Effector memory CD4-positive, alpha-beta T cell (primary cell): ENCODE data around the gene TPM2.

Source experiments
- DNase-seq, 3 donors: peaks; one replicate each; pipeline ENCODE4 v3.0.0-alpha.2; 2020
- H3K27ac ChIP-seq: 2 replicates; pipeline ENCODE4 v1.7.0; 2013; ENCODE audit warnings: mild to moderate bottlenecking, low read length, moderate library complexity; ENCODE audit not compliant: insufficient read depth, poor library complexity, severe bottlenecking
- H3K27me3 ChIP-seq: replicated peaks from 2 replicates; pipeline ENCODE4 v1.7.0; 2013; ENCODE audit warnings: mild to moderate bottlenecking, low read length; ENCODE audit not compliant: insufficient read depth, control insufficient read depth, poor library complexity, severe bottlenecking
- H3K36me3 ChIP-seq: 2 replicates; pipeline ENCODE4 v1.7.0; 2013; ENCODE audit warnings: mild to moderate bottlenecking, low read length, moderate library complexity; ENCODE audit not compliant: control insufficient read depth, insufficient read depth
- H3K4me1 ChIP-seq: 2 replicates; pipeline ENCODE4 v1.7.0; 2013; ENCODE audit warnings: low read length, mild to moderate bottlenecking; ENCODE audit not compliant: control insufficient read depth, insufficient read depth, poor library complexity, severe bottlenecking
- H3K4me3 ChIP-seq: 2 replicates; pipeline ENCODE4 v1.7.0; 2013; ENCODE audit warnings: low read length, low read depth, mild to moderate bottlenecking; ENCODE audit not compliant: insufficient read depth, poor library complexity, severe bottlenecking
- H3K9me3 ChIP-seq: 2 replicates; pipeline ENCODE4 v1.7.0; 2013; ENCODE audit warnings: mild to moderate bottlenecking, low read length, moderate library complexity; ENCODE audit not compliant: control insufficient read depth

The TPM2 gene

DNA sequence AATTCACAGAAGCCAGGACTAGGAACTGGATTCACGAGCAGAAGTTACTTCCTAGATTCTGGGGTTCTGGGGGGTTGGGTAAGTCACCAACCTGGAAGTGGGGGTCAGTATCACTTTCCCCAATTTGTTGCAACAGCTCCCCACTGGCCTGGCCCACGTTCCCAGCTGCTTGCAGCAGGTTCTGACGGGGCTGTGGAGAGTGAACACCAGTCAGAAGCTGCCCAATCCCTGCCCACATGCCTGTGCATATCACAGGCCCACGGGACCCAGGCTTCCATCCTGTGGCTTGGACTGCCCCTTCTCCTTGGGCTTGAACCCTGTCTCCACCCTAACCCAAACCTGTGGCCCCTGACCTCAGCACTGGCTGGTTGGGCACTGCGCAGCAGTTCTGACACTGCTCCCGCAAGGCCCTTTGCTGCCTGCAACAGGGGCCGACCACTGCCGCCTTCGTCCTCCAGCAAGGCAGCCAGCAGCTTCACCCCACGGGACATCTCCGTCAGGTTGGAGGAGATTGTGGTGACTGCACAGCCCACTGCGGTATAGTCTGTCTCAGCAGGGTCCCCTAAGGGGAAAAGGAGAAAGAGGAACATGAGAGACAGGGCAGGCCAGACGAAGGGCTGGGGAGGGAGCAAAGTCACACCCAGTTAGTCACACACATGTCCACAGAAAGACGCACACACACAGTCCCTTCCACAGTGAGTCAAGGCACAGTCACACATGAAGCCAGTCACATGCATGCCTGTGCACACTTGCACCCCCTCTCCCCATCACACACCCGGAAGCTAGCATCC lies 29.2 kb upstream of the TPM2 start:
- Histone ChIP-seq H3K4me3 (no peak overlapping the region), H3K36me3 (peaks cover 100% of the 10 kb centered on the region), H3K27me3 (no peaks in the 10 kb centered on the region), H3K9me3 (no peaks in the 10 kb centered on the region), H3K27ac (no peak overlapping the region), H3K4me1 (no peaks in the 10 kb centered on the region)
- no peak for DNase-seq

DNA sequence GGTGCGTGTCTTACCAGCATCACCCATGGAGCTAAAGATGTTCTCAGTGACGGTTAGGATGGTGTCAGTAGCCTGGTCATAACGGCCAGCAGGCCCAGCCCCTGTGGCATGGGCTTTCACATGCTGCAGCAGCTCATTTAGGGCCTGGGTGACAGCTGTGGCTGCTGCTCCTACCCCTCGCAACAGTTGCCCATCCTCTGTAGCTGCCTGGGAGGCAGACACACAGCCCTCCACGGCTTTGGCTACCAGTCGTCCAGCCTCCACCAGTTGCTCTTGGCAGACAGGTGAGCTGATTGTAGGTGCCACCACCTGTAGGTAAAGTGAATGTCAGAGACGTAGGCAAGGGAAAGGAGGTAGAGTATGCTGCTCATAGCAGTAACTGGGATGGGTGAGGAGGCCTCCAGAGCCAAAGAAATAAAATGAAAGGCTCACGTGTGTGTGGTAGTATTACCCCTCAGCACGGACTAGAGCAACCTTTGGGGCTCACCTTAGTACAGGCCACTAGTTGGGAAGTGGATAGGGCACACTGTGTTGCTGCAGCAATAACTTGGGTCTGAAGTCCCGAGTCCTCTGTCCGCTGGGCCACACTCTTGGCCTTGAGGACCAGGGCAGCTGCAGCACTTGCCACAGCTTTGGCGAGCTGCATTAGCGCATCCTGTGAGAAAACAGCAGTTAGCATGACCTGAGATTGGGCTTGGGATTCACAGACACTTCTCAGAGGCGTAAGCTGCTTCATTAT lies 27.6 kb upstream of the TPM2 start:
- no peaks in the 10 kb centered on the region for H3K27me3 ChIP-seq
- no peak overlapping the region for H3K27ac ChIP-seq
- H3K4me1 ChIP-seq, result no peaks in the 10 kb centered on the region
- H3K36me3 ChIP-seq, result peaks cover 100% of the 10 kb centered on the region
- no peak overlapping the region for H3K4me3 ChIP-seq
- no peak for DNase-seq
- no peaks in the 10 kb centered on the region for H3K9me3 ChIP-seq

DNA sequence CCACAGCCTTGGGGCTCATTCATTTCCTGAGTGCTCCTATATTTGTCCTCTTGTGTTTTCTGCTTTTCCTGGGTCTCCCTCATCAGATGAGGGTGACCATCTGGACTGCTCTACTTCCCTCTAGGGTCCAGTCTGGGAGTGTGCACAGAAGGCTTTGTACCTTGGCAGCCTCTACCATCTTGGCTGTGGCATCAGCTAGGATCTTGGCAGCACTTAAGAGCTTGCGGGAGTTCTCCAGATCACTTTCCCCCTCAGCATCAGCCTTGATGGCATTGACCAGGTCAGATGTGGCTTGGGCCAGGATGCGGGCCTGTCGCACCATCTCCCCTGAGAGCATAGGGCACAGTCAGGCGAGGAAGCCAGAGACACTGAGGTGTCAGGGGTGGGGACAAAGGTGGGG lies 26.5 kb upstream of the TPM2 start:
- Histone ChIP-seq H3K9me3 (no peaks in the 10 kb centered on the region), H3K27ac (no peak overlapping the region), H3K4me1 (no peaks in the 10 kb centered on the region), H3K36me3 (peaks cover 100% of the 10 kb centered on the region), H3K4me3 (no peak overlapping the region), H3K27me3 (no peaks in the 10 kb centered on the region)
- no peak for DNase-seq

DNA sequence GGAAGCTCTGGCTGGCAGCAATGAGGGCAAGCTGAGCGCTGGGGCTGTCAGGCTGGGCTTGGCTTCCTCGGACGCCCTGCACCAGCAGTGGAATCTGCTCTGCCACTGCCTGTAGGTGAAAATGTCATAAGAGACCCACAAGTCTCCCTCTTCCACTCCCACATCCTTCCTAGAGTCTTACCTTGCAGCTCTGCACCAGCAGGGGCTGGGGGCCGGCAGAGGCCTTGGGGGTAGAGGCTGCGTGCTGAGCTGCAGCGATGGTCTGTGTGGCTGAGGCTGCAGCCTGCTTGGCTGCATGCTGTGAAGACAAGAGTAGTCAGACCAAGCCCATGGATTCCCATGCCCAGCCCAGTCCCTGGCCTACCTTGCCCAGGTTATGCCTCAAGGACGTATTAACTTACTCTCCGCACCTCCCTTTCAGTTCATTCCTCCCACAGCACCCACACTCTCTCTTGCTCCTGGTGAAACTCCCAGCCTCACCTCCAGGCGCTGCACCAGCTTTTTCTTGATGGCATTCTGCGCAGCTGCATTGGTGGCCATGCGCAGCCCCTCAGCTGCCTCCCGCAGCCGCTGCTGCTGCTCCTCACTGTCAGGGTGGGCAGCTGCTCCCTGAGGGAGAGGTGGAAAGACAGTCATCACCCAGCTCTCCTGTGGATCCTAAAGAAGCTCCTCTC lies 25.0 kb upstream of the TPM2 start:
- Histone ChIP-seq H3K4me3 (no peak overlapping the region), H3K27ac (no peak overlapping the region), H3K9me3 (no peaks in the 10 kb centered on the region), H3K27me3 (no peaks in the 10 kb centered on the region), H3K36me3 (peaks cover 99% of the 10 kb centered on the region), H3K4me1 (no peaks in the 10 kb centered on the region)
- no peak for DNase-seq

DNA sequence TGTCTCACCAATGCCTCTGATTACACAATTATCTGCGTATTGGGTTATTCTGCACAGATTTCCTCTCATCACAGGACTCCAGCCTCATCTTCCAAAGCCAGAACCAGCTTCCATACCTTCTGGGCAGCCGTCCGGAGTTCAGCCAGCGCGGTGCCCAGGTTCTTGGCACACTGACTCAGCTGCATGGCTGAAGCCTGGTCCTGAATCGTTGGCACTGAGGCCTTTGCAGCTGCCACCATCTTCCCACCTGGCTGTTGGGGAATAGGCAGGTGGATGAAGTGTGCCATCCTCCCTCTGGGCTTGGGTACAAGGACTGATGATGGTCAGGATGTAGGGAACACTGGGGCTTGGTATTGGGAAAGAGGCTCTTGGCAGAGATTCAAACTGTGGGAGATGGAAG lies 24.4 kb upstream of the TPM2 start:
- Histone ChIP-seq H3K4me1 (no peaks in the 10 kb centered on the region), H3K36me3 (peaks cover 96% of the 10 kb centered on the region), H3K4me3 (no peak overlapping the region), H3K27me3 (no peaks in the 10 kb centered on the region), H3K27ac (no peak overlapping the region), H3K9me3 (no peaks in the 10 kb centered on the region)
- no peak for DNase-seq

DNA sequence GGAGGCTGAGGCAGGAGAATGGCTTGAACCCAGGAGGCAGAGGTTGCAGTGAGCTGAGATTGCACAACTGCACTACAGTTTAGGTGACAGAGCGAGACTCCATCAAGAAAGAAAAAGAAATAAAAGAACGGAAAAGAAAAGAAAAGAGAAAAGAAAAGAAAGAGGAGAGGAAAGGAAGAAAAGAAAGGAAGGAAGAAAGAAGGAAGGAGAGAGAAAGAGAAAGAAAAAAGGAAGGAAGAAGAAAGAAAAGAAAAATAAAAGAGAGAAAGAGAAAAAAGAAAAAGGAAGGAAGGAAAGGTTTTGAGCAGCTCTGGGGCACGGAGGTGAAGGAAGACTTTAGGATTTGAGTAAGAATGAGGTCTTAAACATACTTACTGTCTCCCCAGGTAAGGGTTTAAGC lies 23.9 kb upstream of the TPM2 start:
- Histone ChIP-seq H3K4me1 (no peaks in the 10 kb centered on the region), H3K27ac (no peak overlapping the region), H3K27me3 (no peaks in the 10 kb centered on the region), H3K9me3 (no peaks in the 10 kb centered on the region), H3K4me3 (no peak overlapping the region), H3K36me3 (peaks cover 96% of the 10 kb centered on the region)
- DNase-seq, result no peak

DNA sequence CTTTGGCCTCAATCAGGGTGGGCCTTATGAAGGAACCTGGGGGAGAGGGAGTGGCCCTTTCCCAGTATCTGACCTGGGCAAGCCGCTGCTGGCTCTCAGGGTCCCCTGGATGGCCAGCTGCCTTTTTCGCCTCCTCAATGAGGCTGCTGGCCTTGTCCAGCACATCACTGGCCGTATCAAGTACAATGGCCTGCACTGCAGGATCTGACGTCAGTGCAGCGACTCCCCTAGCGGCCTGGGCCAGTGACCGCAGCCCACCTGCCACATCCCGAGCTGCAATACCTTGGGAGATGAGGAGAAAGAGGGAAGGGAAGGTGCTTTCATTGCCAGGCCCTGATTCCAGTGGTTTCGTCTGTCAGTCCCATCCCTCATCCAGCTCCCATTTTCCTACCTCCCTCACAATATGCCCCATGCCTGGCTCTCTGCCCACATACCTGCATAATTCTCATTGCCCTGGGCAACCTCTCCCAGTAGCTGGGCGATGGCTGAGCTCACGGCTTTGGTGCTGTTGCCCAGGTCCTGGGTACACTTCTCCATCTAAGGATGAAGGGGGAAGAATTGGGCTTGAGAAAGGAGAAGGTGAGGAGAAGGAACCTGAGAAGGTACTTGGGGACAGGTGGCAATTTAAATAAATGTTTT lies 23.2 kb upstream of the TPM2 start:
- Histone ChIP-seq H3K4me3 (no peak overlapping the region), H3K27ac (no peak overlapping the region), H3K4me1 (no peaks in the 10 kb centered on the region), H3K36me3 (peaks cover 96% of the 10 kb centered on the region), H3K9me3 (no peaks in the 10 kb centered on the region), H3K27me3 (no peaks in the 10 kb centered on the region)
- DNase-seq, result no peak

DNA sequence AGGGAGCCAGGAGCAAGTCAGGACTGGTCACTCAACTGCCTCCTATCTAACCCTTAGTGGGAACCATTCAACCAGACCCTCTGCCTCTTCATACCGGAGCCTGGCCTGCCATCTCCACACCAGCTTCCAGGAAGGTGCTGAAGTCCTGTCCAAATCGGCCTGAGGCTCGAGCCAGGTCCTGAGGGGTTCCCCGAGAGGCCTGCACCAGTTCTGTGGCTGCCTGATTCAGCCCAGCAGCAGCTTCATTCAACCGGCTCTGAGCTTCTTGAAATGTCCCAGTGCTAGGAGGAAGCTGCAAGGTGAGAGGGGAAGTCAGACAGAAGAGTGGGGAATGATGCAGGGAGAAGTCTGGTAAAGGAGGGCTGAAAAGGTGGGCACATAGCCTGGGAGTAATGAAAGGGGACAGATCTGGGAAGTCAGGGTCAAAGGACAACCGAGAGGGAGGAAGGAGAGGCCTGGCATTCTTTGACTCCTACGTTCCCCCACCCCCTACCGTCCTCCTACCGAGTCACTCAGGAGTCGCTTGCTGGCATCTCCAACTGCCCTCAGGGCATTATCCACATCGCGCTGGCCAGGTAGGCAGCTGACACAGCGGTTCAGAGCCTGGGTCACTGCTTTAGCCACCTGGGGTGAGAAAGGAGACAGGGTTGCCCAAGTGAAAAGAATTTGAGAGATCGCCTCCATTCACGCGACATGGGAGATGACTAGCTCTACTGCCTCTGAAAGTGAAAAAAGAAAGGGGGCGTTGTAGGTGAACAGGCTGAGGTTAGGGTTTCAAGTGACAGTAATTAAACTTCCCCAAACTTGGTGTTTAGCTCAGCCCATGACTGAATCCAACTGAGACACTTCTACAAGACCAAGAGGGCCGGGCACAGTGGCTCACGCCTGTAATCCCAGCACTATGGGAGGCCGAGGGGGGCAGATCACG lies 22.0 kb upstream of the TPM2 start:
- Histone ChIP-seq H3K9me3 (no peaks in the 10 kb centered on the region), H3K4me1 (no peaks in the 10 kb centered on the region), H3K27ac (no peak overlapping the region), H3K27me3 (no peaks in the 10 kb centered on the region), H3K4me3 (no peak overlapping the region), H3K36me3 (peaks cover 96% of the 10 kb centered on the region)
- no peak for DNase-seq

DNA sequence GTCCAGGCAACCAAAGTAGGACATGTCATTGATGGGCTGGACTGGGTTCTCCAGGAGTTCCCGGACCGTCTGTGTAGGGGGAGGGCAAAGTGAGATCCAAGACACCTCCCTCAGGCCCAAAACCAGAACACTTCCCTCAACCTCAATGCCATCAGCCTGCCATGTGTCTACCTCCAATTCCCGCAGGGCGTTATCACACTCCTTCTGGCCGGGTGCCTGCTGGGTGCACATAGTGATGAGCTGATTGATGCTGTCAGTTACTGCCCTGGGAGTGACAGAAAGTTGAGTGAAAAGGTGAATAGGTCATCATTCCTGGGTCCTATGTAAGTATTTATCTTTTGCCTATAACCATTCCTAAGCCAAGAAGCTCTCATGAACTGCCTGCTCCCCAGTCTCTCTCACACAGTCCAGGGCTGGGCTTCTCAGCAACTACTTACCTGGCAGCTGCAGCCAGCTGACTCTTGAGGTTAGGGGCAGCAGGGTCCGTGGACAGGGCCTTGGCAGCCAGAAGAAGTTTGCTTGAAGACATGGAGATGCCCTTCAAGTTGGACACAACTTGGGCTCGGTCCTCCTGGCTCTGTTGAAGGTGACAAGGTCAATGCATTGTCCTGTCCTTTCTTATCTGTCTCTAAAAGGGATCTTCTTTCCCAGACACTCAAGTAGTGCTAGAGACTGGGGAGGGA lies 21.2 kb upstream of the TPM2 start:
- Histone ChIP-seq H3K27ac (no peak overlapping the region), H3K36me3 (peaks cover 96% of the 10 kb centered on the region), H3K4me3 (no peak overlapping the region), H3K27me3 (no peaks in the 10 kb centered on the region), H3K4me1 (no peaks in the 10 kb centered on the region), H3K9me3 (no peaks in the 10 kb centered on the region)
- no peak for DNase-seq
